GM21717 (cell line): ENCODE data around the gene REG3A.

Experiments
- ATAC-seq: cut with Tn5 transposase; IDR thresholded peaks from one replicate; pipeline ENCODE4 v1.9.1; 2021; ENCODE audit warnings: mild to moderate bottlenecking, moderate library complexity; ENCODE audit not compliant: unreplicated experiment

REG3A gene

GRCh38 chr2:79159653-79160052 is at the start of gene REG3A:
Gene REG3A (minus strand): TSS chr2:79159753. CDS start chr2:79159405, 348 bp downstream.
- ATAC-seq, result no peak

- no peak for ATAC-seq
Observed at GRCh38 chr2:79200762-79201161, 41.2 kb upstream of the REG3A start.

GRCh38 chr2:79191816-79192215 is 32.3 kb upstream of the REG3A start:
- no peak for ATAC-seq

GRCh38 chr2:79191081-79191480 is 31.5 kb upstream of the REG3A start:
- no peak for ATAC-seq

GRCh38 chr2:79189465-79189864 is 29.9 kb upstream of the REG3A start:
- ATAC-seq, result no peak

- no peak for ATAC-seq
Observed at GRCh38 chr2:79181617-79182016, 22.1 kb upstream of the REG3A start.

- ATAC-seq, result no peak
Observed at GRCh38 chr2:79180092-79180491, 20.5 kb upstream of the REG3A start.

GRCh38 chr2:79179036-79179435 is 19.5 kb upstream of the REG3A start:
- no peak for ATAC-seq

- ATAC-seq, result no peak
Observed at GRCh38 chr2:79178076-79178674, 18.6 kb upstream of the REG3A start.

GRCh38 chr2:79171348-79171958 is 11.9 kb upstream of the REG3A start:
- ATAC-seq, result no peak

- ATAC-seq, result no peak
Observed at GRCh38 chr2:79162801-79163200, 3.2 kb upstream of the REG3A start.

GRCh38 chr2:79162132-79162531 is 2.6 kb upstream of the REG3A start:
- ATAC-seq, result no peak

- no peak for ATAC-seq
Observed at GRCh38 chr2:79159030-79159429, 523 bp downstream of the REG3A start.

GRCh38 chr2:79155826-79156476 is 3.6 kb downstream of the REG3A start:
- ATAC-seq, result no peak

- ATAC-seq, result no peak
Observed at GRCh38 chr2:79139423-79139822, 20.1 kb downstream of the REG3A start.

- ATAC-seq, result no peak
Observed at GRCh38 chr2:79138385-79138784, 21.2 kb downstream of the REG3A start.

- ATAC-seq, result no peak
Observed at GRCh38 chr2:79131687-79132086, 27.9 kb downstream of the REG3A start.

- no peak for ATAC-seq
Observed at GRCh38 chr2:79129804-79130203, 29.7 kb downstream of the REG3A start.

- no peak for ATAC-seq
Observed at GRCh38 chr2:79129260-79129659, 30.3 kb downstream of the REG3A start.

- ATAC-seq, result no peak
Observed at GRCh38 chr2:79128406-79128805, 31.1 kb downstream of the REG3A start.

GRCh38 chr2:79125721-79125985 is 33.9 kb downstream of the REG3A start:
- ATAC-seq, result no peak

GRCh38 chr2:79124907-79125720 is 34.4 kb downstream of the REG3A start:
- ATAC-seq, result no peak
